Measurements from ENCODE around the gene PROM2. TPM values are rescaled to one million over a fixed set of nuclear protein-coding genes. Genes with fewer than 3 reads are reported as not detected.

Gene PROM2
- total RNA-seq, 1 experiment from 2014 or later: 129 TPM

DNA sequence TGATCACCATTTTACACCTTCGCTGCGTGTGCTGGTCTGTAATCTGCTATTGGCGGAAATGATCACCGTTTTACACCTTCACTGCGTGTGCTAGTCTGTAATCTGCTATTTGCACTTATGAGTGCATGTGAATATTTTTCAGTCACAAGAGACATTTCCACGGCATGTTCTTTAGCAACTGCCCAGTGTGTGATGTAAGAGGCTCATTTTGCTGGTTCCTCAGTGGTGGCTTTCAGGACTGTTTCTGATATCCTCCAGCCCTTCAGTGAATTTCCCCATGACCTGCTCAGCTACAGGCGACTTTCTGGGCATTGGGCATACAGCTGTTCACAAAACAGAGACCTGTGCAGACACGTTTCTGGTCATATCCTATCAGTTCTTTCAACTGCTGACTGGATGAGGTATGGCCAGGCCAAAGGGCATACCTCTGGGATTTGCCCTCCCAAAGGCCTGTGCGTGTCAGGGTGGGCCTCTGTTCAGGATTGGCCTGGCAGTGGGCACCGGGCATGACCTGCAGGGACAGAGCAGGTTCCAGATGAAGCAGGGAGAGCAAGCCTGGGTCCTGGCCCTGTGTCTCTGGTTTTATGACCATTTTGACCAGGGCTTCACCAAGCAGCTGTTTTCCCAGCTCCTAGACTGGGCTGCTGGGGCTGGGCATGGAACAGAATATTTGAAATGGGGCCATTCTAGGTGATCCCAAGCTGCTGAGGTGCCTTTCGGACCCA lies 521 bp upstream of the PROM2 start:
- H3K9me2 ChIP-seq (ENCODE audit: insufficient read depth): no peaks in the 10 kb centered on the region
- ChIA-PET CTCF (interaction anchor here (0.7 to 1.2 kb wide), 2 partner anchors 42 to 285 kb away, joined by 5 to 9 read pairs; no protein-coding TSS in a partner anchor), POLR2A (ENCODE audit: unreplicated experiment) (interaction anchor here (0.6 kb wide), 2 partner anchors 40 to 129 kb away, joined by 3 read pairs; partner anchors contain the start of gene FAHD2A)
- peaks cover 37% of the 10 kb centered on the region for H3K4me1 ChIP-seq (replicated peaks; ENCODE audit: insufficient read depth)
- H3K27me3 ChIP-seq (ENCODE audit: insufficient read depth, low read depth): no peaks in the 10 kb centered on the region
- H3K79me2 ChIP-seq (ENCODE audit: low read depth): peaks cover 41% of the 10 kb centered on the region
- no peak overlapping the region for H3K27ac ChIP-seq
- H3K4me3 ChIP-seq: peak overlapping the region; percentile 73; the same call in 1 of the 2 replicates
- DNase-seq: no peak
- peak overlapping the region; percentile 88 for H3K4me2 ChIP-seq
- H2AFZ ChIP-seq: peak overlapping the region; percentile 35
- no peaks in the 10 kb centered on the region for H4K20me1 ChIP-seq (ENCODE audit: insufficient read depth)
- intact Hi-C loops (cut with micrococcal nuclease; ENCODE audit: unreplicated experiment): loop anchor here (1.0 to 2.0 kb wide), 4 partner anchors 19 to 42 kb away; no protein-coding TSS in a partner anchor
- H3K9me3 ChIP-seq (ENCODE audit: insufficient read depth, low read depth): no peaks in the 10 kb centered on the region
- peaks cover 10% of the 10 kb centered on the region; the same call in 1 of the 2 replicates for H3F3A ChIP-seq (ENCODE audit: insufficient read depth, low read depth)
- no peak for TF ChIP-seq CTCF (conservative IDR thresholded peaks at IDR 0.05)
- no peak for TF ChIP-seq EZH2 (IDR thresholded peaks at IDR 0.05; ENCODE audit: low read depth)
- peaks cover 4% of the 10 kb centered on the region for H3K36me3 ChIP-seq (ENCODE audit: low read depth)
- BruUV-seq (replicated peaks): no TSS peak

- DNase-seq: no peak
- H3K36me3 ChIP-seq (ENCODE audit: low read depth): peaks cover 16% of the 10 kb centered on the region
- H3K9me3 ChIP-seq (ENCODE audit: insufficient read depth, low read depth): no peaks in the 10 kb centered on the region
- peak overlapping the region; percentile 70; the same call in 1 of the 2 replicates for H2AFZ ChIP-seq
- H3K27ac ChIP-seq: peak overlapping the region; percentile 11
- H3K79me2 ChIP-seq (ENCODE audit: low read depth): peaks cover 53% of the 10 kb centered on the region
- H3K4me1 ChIP-seq (replicated peaks; ENCODE audit: insufficient read depth): peaks cover 39% of the 10 kb centered on the region
- H3K4me2 ChIP-seq: peak overlapping the region; percentile 88
- POLR2A ChIA-PET (ENCODE audit: unreplicated experiment): interaction anchor here (0.6 to 1.0 kb wide), 4 partner anchors 27 to 44 kb away, joined by 3 to 5 read pairs (median 3); no protein-coding TSS in a partner anchor
- no peaks in the 10 kb centered on the region for H4K20me1 ChIP-seq (ENCODE audit: insufficient read depth)
- no peaks in the 10 kb centered on the region for H3K9me2 ChIP-seq (ENCODE audit: insufficient read depth)
- TF ChIP-seq EZH2 (IDR thresholded peaks at IDR 0.05; ENCODE audit: low read depth): no peak
- no peak for TF ChIP-seq CTCF (conservative IDR thresholded peaks at IDR 0.05)
- H3K4me3 ChIP-seq: peak overlapping the region; percentile 73
- CTCF ChIA-PET: interaction anchor here (3.4 kb wide), 1 partner anchor 43 kb away, joined by 26 read pairs; no protein-coding TSS in a partner anchor
- BruUV-seq (replicated peaks): TSS peak; percentile 71
- no peaks in the 10 kb centered on the region for H3K27me3 ChIP-seq (ENCODE audit: insufficient read depth, low read depth)
- H3F3A ChIP-seq (ENCODE audit: insufficient read depth, low read depth): peaks cover 15% of the 10 kb centered on the region; the same call in 1 of the 2 replicates
- intact Hi-C loops (cut with micrococcal nuclease; ENCODE audit: unreplicated experiment): loop anchor here (2.0 kb wide), 2 partner anchors 18 to 34 kb away; no protein-coding TSS in a partner anchor
These were observed 884 bp downstream of the PROM2 start for GRCh38 chr2:95275151-95275515.

DNA sequence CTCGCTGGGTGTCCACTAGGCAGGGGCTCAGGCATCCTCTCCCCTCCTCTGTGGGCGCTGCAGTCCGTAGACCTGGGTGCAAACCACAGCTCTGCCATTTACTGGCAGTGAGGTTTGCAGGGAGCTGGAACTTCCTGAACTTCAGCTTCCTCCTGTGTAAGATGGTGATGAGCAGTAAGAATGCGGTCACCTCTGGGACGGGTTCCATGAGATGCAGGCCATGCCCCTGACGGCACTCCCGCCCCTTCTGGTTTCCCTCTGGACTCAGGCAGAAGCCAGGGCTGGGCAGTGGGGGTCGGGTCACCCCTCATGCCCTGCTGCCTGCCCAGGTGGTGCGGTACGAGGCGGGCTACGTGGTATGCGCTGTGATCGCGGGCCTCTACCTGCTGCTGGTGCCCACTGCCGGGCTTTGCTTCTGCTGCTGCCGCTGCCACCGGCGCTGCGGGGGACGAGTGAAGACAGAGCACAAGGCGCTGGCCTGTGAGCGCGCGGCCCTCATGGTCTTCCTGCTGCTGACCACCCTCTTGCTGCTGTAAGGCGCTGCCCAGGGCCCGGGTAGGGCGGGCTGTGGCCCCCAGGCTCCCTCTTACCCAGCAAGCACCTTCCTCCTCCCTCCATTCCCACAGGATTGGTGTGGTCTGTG lies 1.5 kb downstream of the PROM2 start:
- H3K9me3 ChIP-seq (ENCODE audit: insufficient read depth, low read depth): no peaks in the 10 kb centered on the region
- no peaks in the 10 kb centered on the region for H3K27me3 ChIP-seq (ENCODE audit: insufficient read depth, low read depth)
- peaks cover 22% of the 10 kb centered on the region for H3K36me3 ChIP-seq (ENCODE audit: low read depth)
- H3K9me2 ChIP-seq (ENCODE audit: insufficient read depth): no peaks in the 10 kb centered on the region
- no TSS peak for BruUV-seq (replicated peaks)
- ChIA-PET POLR2A (ENCODE audit: unreplicated experiment) (interaction anchor here (0.6 to 1.0 kb wide), 5 partner anchors 26 to 1474 kb away, joined by 3 to 5 read pairs (median 3); no protein-coding TSS in a partner anchor), CTCF (interaction anchor here (0.7 to 3.4 kb wide), 2 partner anchors 44 to 224 kb away, joined by 3 to 26 read pairs; no protein-coding TSS in a partner anchor)
- H3K4me3 ChIP-seq: peak overlapping the region; percentile 73
- H3K4me2 ChIP-seq: peak overlapping the region; percentile 88
- peaks cover 16% of the 10 kb centered on the region; the same call in 1 of the 2 replicates for H3F3A ChIP-seq (ENCODE audit: insufficient read depth, low read depth)
- H2AFZ ChIP-seq: peak overlapping the region; percentile 70
- H3K4me1 ChIP-seq (replicated peaks; ENCODE audit: insufficient read depth): peaks cover 39% of the 10 kb centered on the region
- intact Hi-C loops (cut with micrococcal nuclease; ENCODE audit: unreplicated experiment): loop anchor here (2.0 kb wide), 2 partner anchors 17 to 35 kb away; no protein-coding TSS in a partner anchor
- no peaks in the 10 kb centered on the region for H4K20me1 ChIP-seq (ENCODE audit: insufficient read depth)
- no peak for TF ChIP-seq EZH2 (IDR thresholded peaks at IDR 0.05; ENCODE audit: low read depth)
- TF ChIP-seq CTCF (conservative IDR thresholded peaks at IDR 0.05): no peak
- H3K27ac ChIP-seq: peak overlapping the region; percentile 11
- H3K79me2 ChIP-seq (ENCODE audit: low read depth): peaks cover 59% of the 10 kb centered on the region
- peak; percentile 72 to 77 for DNase-seq
